8988T (cell line): ENCODE data around the gene CSHL1.
A peak's percentile ranks its signal among the peaks of the same experiment; 100 is the strongest.
"Not testable (repeated sequence)": the region's sequence is repeated elsewhere in the genome, so short reads cannot be mapped to it uniquely, and the experiment has no call there.

ENCODE experiments used
- DNase-seq: peaks from one replicate; pipeline ENCODE4 v3.0.0; 2011

Gene CSHL1

GRCh38 chr17:63939884-63940283 is 28.8 kb upstream of the CSHL1 start:
- no peak for DNase-seq

GRCh38 chr17:63939401-63939800 is 28.3 kb upstream of the CSHL1 start:
- DNase-seq: no peak

- DNase-seq: no peak
Observed at GRCh38 chr17:63937920-63938319, 26.9 kb upstream of the CSHL1 start.

GRCh38 chr17:63937319-63937718 is 26.3 kb upstream of the CSHL1 start:
- no peak for DNase-seq

- DNase-seq: no peak
Observed at GRCh38 chr17:63934183-63935112, 23.4 kb upstream of the CSHL1 start.

- no peak for DNase-seq
Observed at GRCh38 chr17:63933598-63933997, 22.5 kb upstream of the CSHL1 start.

- no peak for DNase-seq
Observed at GRCh38 chr17:63932721-63933120, 21.7 kb upstream of the CSHL1 start.

- DNase-seq: no peak
Observed at GRCh38 chr17:63931981-63932561, 21.0 kb upstream of the CSHL1 start, which contains the start of gene CD79B. Gene CD79B, minus strand, starts transcription at chr17:63932331. Its CDS starts 70 bp downstream, at chr17:63932261.

GRCh38 chr17:63930951-63931575 is 20.0 kb upstream of the CSHL1 start:
- no peak for DNase-seq

GRCh38 chr17:63929860-63930766 is 19.1 kb upstream of the CSHL1 start:
- DNase-seq: peak; percentile 6

GRCh38 chr17:63928966-63929695 is 18.1 kb upstream of the CSHL1 start:
- peak; percentile 4 for DNase-seq

- no peak for DNase-seq
Observed at GRCh38 chr17:63928172-63928666, 17.2 kb upstream of the CSHL1 start.

- DNase-seq: peak; percentile 2
Observed at GRCh38 chr17:63927464-63928171, 16.6 kb upstream of the CSHL1 start.

GRCh38 chr17:63926164-63926563 is 15.1 kb upstream of the CSHL1 start:
- no peak for DNase-seq

- DNase-seq: peak; percentile 2
Observed at GRCh38 chr17:63925615-63926014, 14.6 kb upstream of the CSHL1 start.

GRCh38 chr17:63922402-63922801 is 11.3 kb upstream of the CSHL1 start:
- not testable (repeated sequence) for DNase-seq

- DNase-seq: not testable (repeated sequence)
Observed at GRCh38 chr17:63920779-63921178, 9.7 kb upstream of the CSHL1 start.

GRCh38 chr17:63920050-63920449 is 9.0 kb upstream of the CSHL1 start:
- not testable (repeated sequence) for DNase-seq

- DNase-seq: peak; percentile 71
Observed at GRCh38 chr17:63919311-63919723, 8.3 kb upstream of the CSHL1 start.

GRCh38 chr17:63918789-63919305 is 7.8 kb upstream of the CSHL1 start, which contains the start of gene GH1:
Gene GH1, minus strand, starts transcription at chr17:63918839. Its CDS starts 63 bp downstream, at chr17:63918776.
- DNase-seq: not testable (repeated sequence)

- DNase-seq: no peak
Observed at GRCh38 chr17:63918305-63918704, 7.2 kb upstream of the CSHL1 start.
